Kidney epithelial cell (primary cell): ENCODE measurements around the gene BMP5. TPM values are rescaled to one million over a fixed set of nuclear protein-coding genes. Genes with fewer than 3 reads are reported as not detected.

Source experiments
- DNase-seq: peaks from one replicate; pipeline ENCODE4 v3.0.0-alpha.2; 2010; ENCODE audit warnings: low read depth
- H3K27me3 ChIP-seq: 2 replicates; pipeline ENCODE4 v1.6.0; 2011; ENCODE audit warnings: low read length; ENCODE audit not compliant: control insufficient read depth, insufficient read depth
- H3K36me3 ChIP-seq: 2 replicates; pipeline ENCODE4 v1.5.1; 2011; ENCODE audit warnings: low read length; ENCODE audit not compliant: control insufficient read depth, insufficient read depth
- H3K4me3 ChIP-seq: 2 replicates; pipeline ENCODE4 v1.5.1; 2011; ENCODE audit warnings: low read depth, mild to moderate bottlenecking, control low read depth, low read length
- total RNA-seq: library from RNA; depleted of rRNA; stranded (reverse); fragments of >200 nt; gene quantifications from 2 replicates; pipeline ENCODE4 v1.2.3, GENCODE V29; 2015
- TF ChIP-seq, protein P1 (sequence below): IDR thresholded peaks from 2 replicates; pipeline ENCODE4 v1.5.1; 2011; ENCODE audit warnings: mild to moderate bottlenecking, moderate library complexity, low read length, control low read depth, inconsistent platforms; ENCODE audit not compliant: insufficient read depth, poor library complexity, severe bottlenecking

BMP5 gene
- total RNA-seq, 1 donor from 2014 or later, result not detected

GRCh38 chr6:55811074-55811473 lies 64.3 kb downstream of the BMP5 start:
- no peak overlapping the region for H3K4me3 ChIP-seq
- H3K36me3 ChIP-seq, result no peaks in the 10 kb centered on the region
- DNase-seq, result no peak
- TF ChIP-seq, protein P1, sequence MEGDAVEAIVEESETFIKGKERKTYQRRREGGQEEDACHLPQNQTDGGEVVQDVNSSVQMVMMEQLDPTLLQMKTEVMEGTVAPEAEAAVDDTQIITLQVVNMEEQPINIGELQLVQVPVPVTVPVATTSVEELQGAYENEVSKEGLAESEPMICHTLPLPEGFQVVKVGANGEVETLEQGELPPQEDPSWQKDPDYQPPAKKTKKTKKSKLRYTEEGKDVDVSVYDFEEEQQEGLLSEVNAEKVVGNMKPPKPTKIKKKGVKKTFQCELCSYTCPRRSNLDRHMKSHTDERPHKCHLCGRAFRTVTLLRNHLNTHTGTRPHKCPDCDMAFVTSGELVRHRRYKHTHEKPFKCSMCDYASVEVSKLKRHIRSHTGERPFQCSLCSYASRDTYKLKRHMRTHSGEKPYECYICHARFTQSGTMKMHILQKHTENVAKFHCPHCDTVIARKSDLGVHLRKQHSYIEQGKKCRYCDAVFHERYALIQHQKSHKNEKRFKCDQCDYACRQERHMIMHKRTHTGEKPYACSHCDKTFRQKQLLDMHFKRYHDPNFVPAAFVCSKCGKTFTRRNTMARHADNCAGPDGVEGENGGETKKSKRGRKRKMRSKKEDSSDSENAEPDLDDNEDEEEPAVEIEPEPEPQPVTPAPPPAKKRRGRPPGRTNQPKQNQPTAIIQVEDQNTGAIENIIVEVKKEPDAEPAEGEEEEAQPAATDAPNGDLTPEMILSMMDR, result no peak
- H3K27me3 ChIP-seq, result no peaks in the 10 kb centered on the region

DNA sequence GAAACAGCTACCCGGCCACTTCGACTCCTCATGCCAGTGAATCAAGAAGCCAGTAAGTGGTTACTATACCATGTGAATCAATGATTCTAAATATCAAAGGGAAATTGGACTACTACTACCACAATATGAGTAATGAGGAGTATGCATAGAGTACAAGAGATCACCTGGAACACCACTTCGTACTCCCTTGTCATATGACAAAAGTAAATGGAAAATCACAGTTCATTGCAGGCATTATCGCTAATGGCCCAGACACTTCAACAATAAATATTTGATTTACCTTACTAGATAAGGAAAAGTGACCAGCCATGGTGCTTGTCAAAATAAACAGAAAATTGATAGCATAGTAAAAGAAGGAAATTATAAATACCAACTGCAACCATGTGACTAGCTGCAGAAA lies 73.1 kb downstream of the BMP5 start:
- Histone ChIP-seq H3K36me3 (no peaks in the 10 kb centered on the region), H3K4me3 (no peak overlapping the region), H3K27me3 (no peaks in the 10 kb centered on the region)
- DNase-seq, result no peak
- TF ChIP-seq, protein P1, result no peak

GRCh38 chr6:55798571-55798970 lies 76.8 kb downstream of the BMP5 start:
- no peak for DNase-seq
- H3K4me3 ChIP-seq, result no peak overlapping the region
- H3K36me3 ChIP-seq, result no peaks in the 10 kb centered on the region
- TF ChIP-seq, protein P1, result no peak
- no peaks in the 10 kb centered on the region for H3K27me3 ChIP-seq

DNA sequence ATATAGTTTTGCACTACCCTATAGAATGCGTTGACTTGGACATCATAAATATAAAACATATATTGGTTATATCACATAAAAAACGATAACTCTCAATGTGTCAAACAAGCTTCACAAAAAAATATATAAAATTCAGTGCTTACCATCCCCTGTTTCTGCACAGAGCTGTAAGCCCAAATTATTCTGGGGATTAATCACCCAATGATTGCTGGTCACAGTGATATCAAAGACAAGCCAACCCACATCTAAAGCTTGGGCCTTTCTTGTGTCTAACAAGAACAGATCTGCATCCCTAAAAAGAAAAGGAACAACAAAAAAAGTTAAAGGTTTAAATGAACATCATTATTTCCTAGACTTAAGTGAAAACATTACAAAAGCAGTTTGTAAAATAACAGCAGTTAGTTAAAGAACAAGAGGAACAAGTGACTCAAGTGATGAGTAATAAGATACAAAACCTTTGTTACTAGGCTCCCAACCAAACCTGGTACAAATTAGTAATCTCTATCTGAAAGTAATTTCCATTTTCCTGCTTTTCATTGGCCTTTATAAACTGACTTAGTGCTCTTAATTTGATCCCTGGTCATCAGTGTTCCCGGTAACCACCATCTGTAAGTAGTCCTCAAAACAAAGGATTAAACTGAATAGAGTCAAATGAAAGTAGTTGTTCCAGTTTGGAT lies 81.1 kb downstream of the BMP5 start:
- H3K36me3 ChIP-seq, result no peaks in the 10 kb centered on the region
- TF ChIP-seq, protein P1, result no peak
- no peak overlapping the region for H3K4me3 ChIP-seq
- H3K27me3 ChIP-seq, result no peaks in the 10 kb centered on the region
- DNase-seq, result peak; percentile 56

GRCh38 chr6:55785273-55785672 lies 90.1 kb downstream of the BMP5 start:
- Histone ChIP-seq H3K4me3 (no peak overlapping the region), H3K27me3 (no peaks in the 10 kb centered on the region), H3K36me3 (no peaks in the 10 kb centered on the region)
- TF ChIP-seq, protein P1, result no peak
- DNase-seq, result no peak

- Histone ChIP-seq H3K36me3 (no peaks in the 10 kb centered on the region), H3K27me3 (no peaks in the 10 kb centered on the region), H3K4me3 (no peak overlapping the region)
- DNase-seq, result no peak
- TF ChIP-seq, protein P1, result no peak
These were observed 93.1 kb downstream of the BMP5 start for GRCh38 chr6:55782275-55782674.
